ENCODE data around the gene SEZ6L. TPM values are rescaled to one million over a fixed set of nuclear protein-coding genes. Genes with fewer than 3 reads are reported as not detected.

The SEZ6L gene
- total RNA-seq, 4 donors from 2014 or later: 0.19 to 0.52 (median 0.22) TPM; not detected in 1

DNA sequence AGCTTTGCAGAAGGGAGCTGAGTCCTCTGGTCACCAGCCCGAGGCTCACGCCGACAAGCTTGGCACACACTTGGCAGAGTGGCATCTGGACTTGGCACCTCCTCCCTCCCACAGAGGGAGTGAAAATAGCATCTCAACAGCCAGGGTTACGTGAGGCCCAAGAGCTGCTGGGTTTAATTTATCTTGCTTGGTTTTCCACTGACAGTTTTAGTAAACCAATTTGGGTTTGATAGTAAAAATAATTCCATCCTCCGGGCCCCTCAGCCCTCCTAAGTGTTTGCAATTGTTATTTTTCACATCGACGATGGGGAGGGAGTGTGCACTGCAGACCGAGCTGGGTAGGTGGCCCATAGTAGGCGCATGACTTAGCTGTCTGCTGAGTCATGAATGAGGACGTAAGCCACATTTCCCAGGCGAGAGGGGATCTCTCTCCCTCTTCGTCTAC lies 152.2 kb downstream of the SEZ6L start:
- intact Hi-C loops (cut with DNase I; ENCODE audit: low total_unique reads): no loop called here
- DNase-seq (ENCODE audit: low spot score in 2 of 2): peak in 1 of 2 donors; percentile 42
- WGBS, 2 donors: 40 to 42% methylated on average over 12 of the region's 12 CpGs

DNA sequence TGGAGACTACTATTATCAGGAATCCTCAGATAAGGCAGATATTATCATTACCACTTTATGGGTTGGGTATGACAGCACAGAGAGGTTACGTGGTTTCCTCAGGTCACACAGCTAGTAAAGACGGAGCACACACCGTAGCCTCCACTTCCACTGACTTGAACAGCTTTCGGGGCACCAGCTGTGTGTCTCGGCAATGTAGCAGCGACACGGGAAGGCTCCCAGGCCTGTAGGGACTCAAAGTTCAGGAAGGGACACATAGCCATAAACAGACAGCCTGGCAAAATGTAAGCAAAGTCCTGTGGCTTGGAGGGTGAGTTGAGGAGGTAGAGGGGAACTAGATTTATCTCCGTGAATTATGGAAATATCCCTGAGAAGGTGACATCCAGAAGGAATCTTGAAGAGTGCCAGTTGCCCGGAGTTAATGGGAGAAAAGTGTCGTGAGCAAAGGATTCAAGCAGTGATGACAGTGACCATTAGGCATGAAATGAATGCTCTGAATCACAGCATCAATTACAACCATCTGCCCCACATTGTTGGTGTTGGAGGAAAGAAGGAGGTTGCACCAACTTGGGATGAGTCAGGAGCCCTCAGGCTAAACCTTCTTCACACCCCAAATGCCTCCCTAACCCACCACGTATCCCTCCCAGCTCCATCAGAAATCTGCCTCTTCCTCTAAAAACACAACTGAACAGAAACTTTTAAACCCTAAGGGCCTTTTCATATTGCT lies 153.1 kb downstream of the SEZ6L start:
- peak in 1 of 2 donors; percentile 14 for DNase-seq (ENCODE audit: low spot score in 2 of 2)
- no peak overlapping the region for H3K4me3 ChIP-seq (ENCODE audit: low read depth, poor library complexity, severe bottlenecking)
- 61% methylated on average over 11 of the region's 11 CpGs for WGBS, 2 donors
- TF ChIP-seq POLR2A (IDR thresholded peaks at IDR 0.05): no peak
- intact Hi-C loops (cut with DNase I; ENCODE audit: low total_unique reads): no loop called here

More for the DNA sequence above, 152.2 kb downstream of the SEZ6L start:
- TF ChIP-seq POLR2A (IDR thresholded peaks at IDR 0.05): no peak
- TF ChIP-seq, protein P1, sequence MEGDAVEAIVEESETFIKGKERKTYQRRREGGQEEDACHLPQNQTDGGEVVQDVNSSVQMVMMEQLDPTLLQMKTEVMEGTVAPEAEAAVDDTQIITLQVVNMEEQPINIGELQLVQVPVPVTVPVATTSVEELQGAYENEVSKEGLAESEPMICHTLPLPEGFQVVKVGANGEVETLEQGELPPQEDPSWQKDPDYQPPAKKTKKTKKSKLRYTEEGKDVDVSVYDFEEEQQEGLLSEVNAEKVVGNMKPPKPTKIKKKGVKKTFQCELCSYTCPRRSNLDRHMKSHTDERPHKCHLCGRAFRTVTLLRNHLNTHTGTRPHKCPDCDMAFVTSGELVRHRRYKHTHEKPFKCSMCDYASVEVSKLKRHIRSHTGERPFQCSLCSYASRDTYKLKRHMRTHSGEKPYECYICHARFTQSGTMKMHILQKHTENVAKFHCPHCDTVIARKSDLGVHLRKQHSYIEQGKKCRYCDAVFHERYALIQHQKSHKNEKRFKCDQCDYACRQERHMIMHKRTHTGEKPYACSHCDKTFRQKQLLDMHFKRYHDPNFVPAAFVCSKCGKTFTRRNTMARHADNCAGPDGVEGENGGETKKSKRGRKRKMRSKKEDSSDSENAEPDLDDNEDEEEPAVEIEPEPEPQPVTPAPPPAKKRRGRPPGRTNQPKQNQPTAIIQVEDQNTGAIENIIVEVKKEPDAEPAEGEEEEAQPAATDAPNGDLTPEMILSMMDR (IDR thresholded peaks at IDR 0.05): no peak
- no peak overlapping the region for H3K4me3 ChIP-seq (ENCODE audit: low read depth, poor library complexity, severe bottlenecking)

DNA sequence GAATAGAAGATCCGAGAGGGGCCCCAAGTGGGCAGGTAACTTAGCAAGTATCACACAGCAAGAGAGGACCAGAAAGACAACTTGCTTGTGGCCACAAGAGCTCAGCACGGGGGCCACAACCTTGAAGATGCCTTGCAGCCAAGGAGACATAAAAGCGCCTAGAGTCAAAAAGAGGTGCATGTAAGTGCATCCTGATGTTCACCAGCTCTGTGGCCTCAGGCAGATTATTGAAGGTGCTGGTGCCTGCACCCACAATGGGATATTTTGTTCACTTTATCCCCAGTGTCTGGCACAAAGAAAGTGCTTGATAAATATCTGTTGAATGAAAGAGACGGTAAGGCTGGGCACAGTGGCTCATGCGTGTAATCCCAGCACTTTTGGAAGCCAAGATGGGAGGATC lies 153.8 kb downstream of the SEZ6L start:
- intact Hi-C loops (cut with DNase I; ENCODE audit: low total_unique reads): no loop called here
- no peak for DNase-seq (ENCODE audit: low spot score in 2 of 2)
- TF ChIP-seq, protein P1 (IDR thresholded peaks at IDR 0.05): no peak
- TF ChIP-seq POLR2A (IDR thresholded peaks at IDR 0.05): no peak
- 73 to 74% methylated on average over 5 of the region's 5 CpGs for WGBS, 2 donors
- no peak overlapping the region for H3K4me3 ChIP-seq (ENCODE audit: low read depth, poor library complexity, severe bottlenecking)

DNA sequence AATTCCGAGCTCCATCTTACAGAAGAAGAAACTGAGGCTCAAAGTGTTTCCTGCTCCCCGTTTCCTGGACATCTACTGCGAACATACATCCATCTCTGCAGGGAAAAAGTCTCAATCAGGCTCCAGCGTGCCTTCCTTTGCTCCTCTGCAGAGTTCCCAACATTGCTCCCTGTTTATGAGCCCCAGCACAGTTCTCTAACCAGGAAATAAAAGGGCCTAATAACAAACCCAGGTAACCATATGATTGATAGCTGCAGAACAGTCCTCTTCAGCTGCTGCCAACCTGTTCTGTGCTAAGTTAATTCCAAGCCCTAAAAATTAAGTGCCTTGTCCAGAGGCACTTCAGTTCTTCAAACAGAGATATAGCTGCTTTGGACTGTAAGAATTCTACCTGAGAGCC lies 154.9 kb downstream of the SEZ6L start:
- WGBS, 2 donors: 63 to 78% methylated on average over 4 of the region's 4 CpGs
- intact Hi-C loops (cut with DNase I; ENCODE audit: low total_unique reads): no loop called here
- H3K4me3 ChIP-seq (ENCODE audit: low read depth, poor library complexity, severe bottlenecking): no peak overlapping the region
- TF ChIP-seq, protein P1 (IDR thresholded peaks at IDR 0.05): no peak
- no peak for TF ChIP-seq POLR2A (IDR thresholded peaks at IDR 0.05)
- peak in 1 of 2 donors; percentile 26 for DNase-seq (ENCODE audit: low spot score in 2 of 2)

DNA sequence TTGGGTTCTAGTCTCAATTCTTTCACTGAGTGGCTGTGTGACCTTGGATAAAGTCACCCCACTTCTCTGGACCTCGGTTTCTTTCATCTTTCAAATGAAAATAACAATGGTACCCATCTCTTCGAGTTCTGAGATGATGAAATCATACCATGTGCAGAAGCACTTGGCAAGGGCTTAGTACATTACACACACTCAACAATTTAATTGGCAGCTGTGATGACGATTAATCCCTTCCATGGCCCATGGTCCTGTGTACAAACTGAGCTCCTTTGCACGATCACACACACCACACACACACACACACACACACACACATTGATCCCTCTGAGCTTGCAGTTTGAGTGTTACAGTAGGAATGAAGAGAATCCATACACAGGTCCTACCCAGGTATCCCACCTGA lies 156.4 kb downstream of the SEZ6L start:
- H3K4me3 ChIP-seq (ENCODE audit: low read depth, poor library complexity, severe bottlenecking): no peak overlapping the region
- WGBS, 2 donors: 50 to 55% methylated on average over 4 of the region's 4 CpGs
- TF ChIP-seq, protein P1 (IDR thresholded peaks at IDR 0.05): no peak
- TF ChIP-seq POLR2A (IDR thresholded peaks at IDR 0.05): no peak
- no peak for DNase-seq (ENCODE audit: low spot score in 2 of 2)
- intact Hi-C loops (cut with DNase I; ENCODE audit: low total_unique reads): no loop called here

DNA sequence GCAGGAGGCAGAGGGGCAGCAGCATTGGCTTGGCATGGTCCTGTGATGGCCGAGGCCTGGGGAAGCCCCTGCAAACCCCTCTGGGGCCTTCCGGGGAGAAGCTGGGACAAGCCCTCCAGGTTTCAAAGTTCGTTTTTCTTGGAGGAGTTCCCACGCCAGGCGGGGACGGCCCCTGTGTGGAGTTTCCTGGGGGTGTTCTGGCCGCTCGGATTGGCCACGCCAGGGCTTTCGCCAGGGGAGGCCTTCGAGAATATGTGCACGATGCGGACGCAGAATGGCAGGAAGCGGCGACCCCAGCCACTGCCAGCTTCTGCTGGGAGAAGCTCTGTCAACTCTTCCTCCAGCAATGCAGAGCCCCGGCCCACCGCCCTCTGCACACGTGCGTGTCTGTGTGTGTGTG lies 157.5 kb downstream of the SEZ6L start:
- WGBS, 2 donors: 53 to 67% methylated on average over 16 to 19 of the region's 20 CpGs
- TF ChIP-seq, protein P1 (IDR thresholded peaks at IDR 0.05): no peak
- no peak for TF ChIP-seq POLR2A (IDR thresholded peaks at IDR 0.05)
- no peak overlapping the region for H3K4me3 ChIP-seq (ENCODE audit: low read depth, poor library complexity, severe bottlenecking)
- no peak for DNase-seq (ENCODE audit: low spot score in 2 of 2)
- intact Hi-C loops (cut with DNase I; ENCODE audit: low total_unique reads): no loop called here

All from lower leg skin (tissue), 4 donors.